ENCODE measurements around the gene RNF225. TPM values are rescaled to one million over a fixed set of nuclear protein-coding genes. Genes with fewer than 3 reads are reported as not detected.

Gene RNF225
- total and polyA plus RNA-seq, 9 of the 15 experiments (the other 6 are each of a cell fraction or from before 2014, with no cell fraction given): 0.33 TPM; not detected in 8

- TF ChIP-seq MITF (IDR thresholded peaks at IDR 0.05) (0 out of 2 replicates have a peak, but pooled peaks have one; percentile 12), NR3C1 (CRISPR knock-in tag; IDR thresholded peaks at IDR 0.05) (no peak), BRD4 (IDR thresholded peaks at IDR 0.05) (peak; percentile 40; the same call in 1 of the 2 replicates), WHSC1 (IDR thresholded peaks at IDR 0.05; ENCODE audit: low read length) (no peak), CSDE1 (IDR thresholded peaks at IDR 0.05) (no peak), E2F8 (IDR thresholded peaks at IDR 0.05; ENCODE audit: low read depth, partially characterized antibody) (peak; percentile 24), ARID2 (IDR thresholded peaks at IDR 0.05) (0 out of 2 replicates have a peak, but pooled peaks have one; percentile 15), ZNF699 (CRISPR knock-in tag; IDR thresholded peaks at IDR 0.05; ENCODE audit: insufficient replicate concordance) (no peak), FUS (optimal IDR thresholded peaks at IDR 0.05; ENCODE audit: low read depth, low read length) (no peak), MXI1 (IDR thresholded peaks at IDR 0.05; ENCODE audit: low read depth, low read length) (no peak), NFRKB (IDR thresholded peaks at IDR 0.05; ENCODE audit: low read depth) (0 out of 2 replicates have a peak, but pooled peaks have one; percentile 46), ZNF609 (CRISPR knock-in tag; IDR thresholded peaks at IDR 0.05; ENCODE audit: borderline replicate concordance) (no peak), ZNF134 (CRISPR knock-in tag; conservative IDR thresholded peaks at IDR 0.05) (0 out of 2 replicates have a peak, but pooled peaks have one; percentile 35)
- TF ChIP-seq, protein P1, sequence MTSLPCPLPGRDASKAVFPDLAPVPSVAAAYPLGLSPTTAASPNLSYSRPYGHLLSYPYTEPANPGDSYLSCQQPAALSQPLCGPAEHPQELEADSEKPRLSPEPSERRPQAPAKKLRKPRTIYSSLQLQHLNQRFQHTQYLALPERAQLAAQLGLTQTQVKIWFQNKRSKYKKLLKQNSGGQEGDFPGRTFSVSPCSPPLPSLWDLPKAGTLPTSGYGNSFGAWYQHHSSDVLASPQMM (CRISPR knock-in tag; IDR thresholded peaks at IDR 0.05): no peak
- TF ChIP-seq, protein P2, sequence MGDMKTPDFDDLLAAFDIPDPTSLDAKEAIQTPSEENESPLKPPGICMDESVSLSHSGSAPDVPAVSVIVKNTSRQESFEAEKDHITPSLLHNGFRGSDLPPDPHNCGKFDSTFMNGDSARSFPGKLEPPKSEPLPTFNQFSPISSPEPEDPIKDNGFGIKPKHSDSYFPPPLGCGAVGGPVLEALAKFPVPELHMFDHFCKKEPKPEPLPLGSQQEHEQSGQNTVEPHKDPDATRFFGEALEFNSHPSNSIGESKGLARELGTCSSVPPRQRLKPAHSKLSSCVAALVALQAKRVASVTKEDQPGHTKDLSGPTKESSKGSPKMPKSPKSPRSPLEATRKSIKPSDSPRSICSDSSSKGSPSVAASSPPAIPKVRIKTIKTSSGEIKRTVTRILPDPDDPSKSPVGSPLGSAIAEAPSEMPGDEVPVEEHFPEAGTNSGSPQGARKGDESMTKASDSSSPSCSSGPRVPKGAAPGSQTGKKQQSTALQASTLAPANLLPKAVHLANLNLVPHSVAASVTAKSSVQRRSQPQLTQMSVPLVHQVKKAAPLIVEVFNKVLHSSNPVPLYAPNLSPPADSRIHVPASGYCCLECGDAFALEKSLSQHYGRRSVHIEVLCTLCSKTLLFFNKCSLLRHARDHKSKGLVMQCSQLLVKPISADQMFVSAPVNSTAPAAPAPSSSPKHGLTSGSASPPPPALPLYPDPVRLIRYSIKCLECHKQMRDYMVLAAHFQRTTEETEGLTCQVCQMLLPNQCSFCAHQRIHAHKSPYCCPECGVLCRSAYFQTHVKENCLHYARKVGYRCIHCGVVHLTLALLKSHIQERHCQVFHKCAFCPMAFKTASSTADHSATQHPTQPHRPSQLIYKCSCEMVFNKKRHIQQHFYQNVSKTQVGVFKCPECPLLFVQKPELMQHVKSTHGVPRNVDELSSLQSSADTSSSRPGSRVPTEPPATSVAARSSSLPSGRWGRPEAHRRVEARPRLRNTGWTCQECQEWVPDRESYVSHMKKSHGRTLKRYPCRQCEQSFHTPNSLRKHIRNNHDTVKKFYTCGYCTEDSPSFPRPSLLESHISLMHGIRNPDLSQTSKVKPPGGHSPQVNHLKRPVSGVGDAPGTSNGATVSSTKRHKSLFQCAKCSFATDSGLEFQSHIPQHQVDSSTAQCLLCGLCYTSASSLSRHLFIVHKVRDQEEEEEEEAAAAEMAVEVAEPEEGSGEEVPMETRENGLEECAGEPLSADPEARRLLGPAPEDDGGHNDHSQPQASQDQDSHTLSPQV (IDR thresholded peaks at IDR 0.05): peak; percentile 41; the same call in 1 of the 2 replicates
These were observed 12.2 kb downstream of the RNF225 start (continued) for GRCh38 chr19:58407658-58408151.
